Measurements from ENCODE around the gene SURF4.

GRCh38 chr9:133377721-133378216 is 1.9 kb upstream of the SURF4 start:
- TF ChIP-seq U2AF1 (optimal IDR thresholded peaks at IDR 0.05; ENCODE audit: low read depth, low read length) (no peak), ARID3A (IDR thresholded peaks at IDR 0.05; ENCODE audit: low read depth, low read length) (no peak)
